Measurements from ENCODE around the gene HLCS.

The HLCS gene

DNA sequence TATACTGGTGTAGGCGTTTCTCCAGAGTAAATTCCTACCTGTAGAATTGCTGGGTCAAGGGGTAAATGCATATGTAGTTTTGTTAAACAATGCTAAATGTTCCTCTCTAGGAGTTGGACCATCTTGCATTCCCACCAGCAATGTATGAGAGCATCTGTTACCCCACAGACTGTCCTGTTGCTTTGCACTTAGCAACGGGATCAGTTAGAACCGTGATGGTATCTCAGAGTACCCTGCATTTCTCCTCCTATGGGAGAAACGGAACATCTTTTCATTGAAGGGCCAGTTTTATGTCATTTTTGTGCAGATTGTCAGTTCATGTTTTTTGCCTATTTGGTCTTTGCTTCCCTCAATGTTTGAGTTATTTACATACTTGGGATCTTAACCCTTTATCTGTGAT, 22.1 kb upstream of the HLCS start:
- DNase-seq = no peak
- in situ Hi-C loops (cut with MboI; ENCODE audit: low pct_unique_long_range_greater_than_20kb, low sequenced_read_pairs) = no loop called here

DNA sequence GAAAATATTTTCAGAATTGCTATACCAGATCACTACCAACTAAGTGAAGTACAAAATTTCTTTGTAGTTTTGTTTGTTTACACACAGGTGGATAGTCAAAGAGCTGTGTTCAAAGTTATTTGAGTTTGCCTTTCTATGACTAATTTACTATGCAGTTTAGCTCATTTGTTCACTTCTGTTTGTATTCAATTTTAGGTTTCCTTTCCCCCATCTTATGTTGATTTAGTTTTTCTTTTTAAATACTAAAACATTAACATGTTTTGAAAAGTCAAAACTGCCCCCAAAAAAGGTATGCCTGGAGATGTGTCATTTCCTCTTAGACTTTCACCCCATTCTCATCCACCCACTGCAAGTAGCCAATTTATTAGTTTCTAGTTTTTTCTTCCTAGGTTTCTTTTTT, 21.4 kb upstream of the HLCS start:
- in situ Hi-C loops (cut with MboI; ENCODE audit: low pct_unique_long_range_greater_than_20kb, low sequenced_read_pairs) = no loop called here

DNA sequence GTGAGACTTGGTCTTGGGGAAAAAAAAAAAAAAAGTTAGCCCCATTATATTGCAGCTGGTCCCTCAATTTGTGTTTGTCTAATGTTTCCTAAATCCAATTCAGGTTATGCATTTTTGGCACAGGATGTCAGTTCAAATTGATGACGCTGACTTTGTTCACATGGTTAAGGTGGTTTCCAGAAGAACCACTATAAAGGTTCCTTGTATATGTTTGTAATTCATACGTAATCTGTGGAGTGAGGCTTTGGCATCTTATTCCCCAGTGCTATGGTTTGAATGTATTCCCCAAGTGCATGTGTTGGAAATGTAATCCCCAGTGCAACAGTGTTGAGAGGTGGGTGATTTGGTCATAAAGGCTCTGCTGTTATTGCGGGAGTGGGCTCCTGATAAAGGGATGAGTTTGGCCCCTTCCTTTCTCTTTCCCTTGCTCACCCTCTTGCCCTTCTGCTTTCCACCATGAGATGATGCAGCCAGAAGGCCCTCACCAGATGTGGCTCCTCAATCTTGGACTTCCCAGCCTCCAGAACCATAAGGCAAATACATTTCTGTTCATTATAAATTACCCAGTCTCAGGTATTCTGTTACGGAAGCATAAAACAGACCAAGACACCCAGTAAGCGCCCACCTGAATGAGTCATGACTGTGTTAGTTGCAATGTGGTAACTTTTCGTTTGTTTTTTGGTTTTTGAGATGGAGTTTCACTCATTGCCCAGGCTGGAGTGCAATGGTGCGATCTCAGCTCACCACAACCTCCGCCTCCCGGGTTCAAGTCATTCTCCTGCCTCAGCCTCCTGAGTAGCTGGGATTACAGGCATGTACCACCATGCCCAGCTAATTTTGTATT, 19.5 kb upstream of the HLCS start:
- in situ Hi-C loops (cut with MboI; ENCODE audit: low pct_unique_long_range_greater_than_20kb, low sequenced_read_pairs) = no loop called here
- DNase-seq = no peak

More for the DNA sequence above, 21.4 kb upstream of the HLCS start:
- no peak for DNase-seq

DNA sequence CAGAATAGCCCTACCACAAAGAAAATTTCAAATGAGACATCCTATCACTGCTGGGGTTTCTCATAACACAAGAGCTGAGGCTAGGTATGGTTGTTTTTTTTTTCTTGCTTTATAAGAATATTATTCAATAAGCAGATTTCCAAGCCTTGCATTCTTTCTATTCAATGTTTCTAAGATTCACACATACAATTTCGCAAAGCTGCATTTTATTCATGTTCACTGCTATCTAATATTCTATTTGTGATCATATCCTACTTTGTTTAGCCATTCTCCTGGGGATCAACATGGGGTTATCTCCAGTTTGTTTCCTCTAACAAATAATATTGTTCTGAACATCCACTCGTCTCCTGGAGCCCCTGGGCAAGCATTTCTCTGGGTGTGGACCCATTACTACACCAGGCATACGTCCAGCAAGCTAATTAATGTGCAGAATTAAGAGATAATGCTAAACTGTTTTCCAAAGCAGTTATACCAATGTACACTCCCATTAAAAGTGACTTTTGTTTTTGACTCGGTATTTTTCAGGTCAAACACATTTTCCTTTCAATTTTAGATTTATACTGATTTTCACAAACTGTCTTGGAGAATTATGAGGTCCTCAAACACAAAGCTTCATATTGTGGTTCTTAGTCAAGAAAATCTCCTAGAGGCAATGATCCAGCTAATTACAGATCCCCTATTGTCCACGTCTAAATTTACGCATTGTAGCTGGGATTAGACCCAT, 15.7 kb upstream of the HLCS start:
- in situ Hi-C loops (cut with MboI; ENCODE audit: low pct_unique_long_range_greater_than_20kb, low sequenced_read_pairs) = no loop called here

DNA sequence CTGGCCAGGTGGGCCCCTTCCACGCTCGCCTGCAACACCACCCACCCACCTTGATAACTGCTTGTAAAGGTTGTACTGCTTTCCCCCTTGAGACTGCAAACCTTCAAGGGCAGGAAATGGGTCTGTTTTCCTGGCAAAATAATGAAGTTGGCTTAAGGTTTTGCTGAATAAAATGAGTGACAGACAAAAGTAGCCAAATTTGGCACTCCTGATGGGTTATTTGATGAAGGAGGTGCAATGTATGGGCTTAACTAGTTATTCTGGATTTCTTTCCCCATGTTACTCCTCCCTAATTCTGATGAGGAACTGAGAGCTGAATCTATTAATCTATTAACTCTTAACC, 14.6 kb upstream of the HLCS start:
- DNase-seq = peak; percentile 40
- in situ Hi-C loops (cut with MboI; ENCODE audit: low pct_unique_long_range_greater_than_20kb, low sequenced_read_pairs) = no loop called here

More for the DNA sequence above, 15.7 kb upstream of the HLCS start:
- no peak for DNase-seq

DNA sequence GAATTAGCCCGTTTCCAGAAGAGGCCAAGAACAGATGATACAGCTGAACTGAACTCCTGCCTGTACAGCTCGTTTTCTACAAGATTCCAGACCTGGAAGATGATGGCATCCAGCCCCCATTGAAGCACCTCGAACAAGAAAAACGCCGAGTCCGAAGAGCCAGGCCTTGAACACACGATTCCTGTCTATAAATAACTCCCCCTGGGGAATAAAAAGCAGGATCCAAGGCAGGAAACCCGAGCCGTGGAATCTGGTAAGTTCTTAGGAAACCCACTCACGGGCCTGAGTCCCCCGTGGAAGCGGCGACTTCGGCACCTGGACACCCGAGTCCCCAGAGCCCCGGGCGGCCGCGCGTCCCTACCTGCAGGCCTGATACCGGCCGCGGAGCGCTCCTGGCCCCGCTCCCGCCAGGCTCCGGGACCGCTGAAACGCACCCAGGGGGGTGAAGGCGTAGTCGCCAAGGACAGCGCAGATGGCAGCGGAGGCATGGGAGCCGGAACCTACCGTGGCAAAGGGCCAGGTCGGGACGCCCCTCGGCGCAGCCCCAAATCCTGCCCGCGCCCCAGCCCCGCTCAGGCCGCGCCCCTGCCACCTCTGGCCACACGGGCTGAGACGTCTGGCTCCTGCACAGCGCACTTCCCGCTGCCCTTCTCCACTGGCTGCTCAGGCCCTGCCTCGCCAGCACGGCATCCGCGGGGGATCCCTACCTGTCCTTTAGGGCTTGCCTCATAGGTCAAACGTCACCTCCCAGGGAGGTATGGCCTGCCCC, 14.0 kb upstream of the HLCS start:
- DNase-seq = peak; percentile 54
- in situ Hi-C loops (cut with MboI; ENCODE audit: low pct_unique_long_range_greater_than_20kb, low sequenced_read_pairs) = no loop called here

DNA sequence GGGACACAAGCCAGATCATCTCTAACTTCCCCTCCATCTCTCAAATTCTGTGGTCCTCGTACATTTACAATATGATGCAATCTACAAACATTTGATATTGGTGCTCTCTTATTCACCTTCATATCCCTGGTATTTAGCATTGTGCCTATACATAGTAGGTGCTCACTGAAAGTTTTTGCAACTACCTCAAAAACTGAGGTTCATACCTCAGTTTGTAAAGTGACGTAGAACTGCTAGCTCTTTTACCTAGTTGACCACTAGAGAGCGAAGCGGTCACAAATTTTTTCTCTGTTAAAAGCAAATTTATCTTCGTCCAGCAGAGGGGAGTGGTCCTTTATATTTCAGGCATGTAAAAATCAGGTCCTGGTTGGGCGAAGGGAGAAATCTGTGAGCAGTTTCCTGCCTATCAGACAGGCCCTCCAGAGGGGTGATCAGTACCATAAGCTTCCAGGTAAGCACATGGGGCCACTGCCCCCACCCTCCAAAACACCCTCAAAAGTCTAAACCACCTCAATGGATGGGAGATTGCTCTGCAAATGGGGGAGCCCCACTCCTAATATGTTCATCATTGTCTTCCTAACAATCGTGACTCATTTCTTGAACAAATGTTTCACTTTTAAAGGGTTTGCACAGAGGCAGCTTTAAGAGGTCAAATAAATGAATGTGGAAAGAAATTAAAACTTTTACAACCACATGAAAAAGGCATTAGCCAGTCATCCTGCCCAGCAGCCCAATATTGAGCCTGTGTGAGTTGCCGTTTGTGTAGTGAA, 10.6 kb upstream of the HLCS start:
- DNase-seq = peak; percentile 91
- in situ Hi-C loops (cut with MboI; ENCODE audit: low pct_unique_long_range_greater_than_20kb, low sequenced_read_pairs) = no loop called here

DNA sequence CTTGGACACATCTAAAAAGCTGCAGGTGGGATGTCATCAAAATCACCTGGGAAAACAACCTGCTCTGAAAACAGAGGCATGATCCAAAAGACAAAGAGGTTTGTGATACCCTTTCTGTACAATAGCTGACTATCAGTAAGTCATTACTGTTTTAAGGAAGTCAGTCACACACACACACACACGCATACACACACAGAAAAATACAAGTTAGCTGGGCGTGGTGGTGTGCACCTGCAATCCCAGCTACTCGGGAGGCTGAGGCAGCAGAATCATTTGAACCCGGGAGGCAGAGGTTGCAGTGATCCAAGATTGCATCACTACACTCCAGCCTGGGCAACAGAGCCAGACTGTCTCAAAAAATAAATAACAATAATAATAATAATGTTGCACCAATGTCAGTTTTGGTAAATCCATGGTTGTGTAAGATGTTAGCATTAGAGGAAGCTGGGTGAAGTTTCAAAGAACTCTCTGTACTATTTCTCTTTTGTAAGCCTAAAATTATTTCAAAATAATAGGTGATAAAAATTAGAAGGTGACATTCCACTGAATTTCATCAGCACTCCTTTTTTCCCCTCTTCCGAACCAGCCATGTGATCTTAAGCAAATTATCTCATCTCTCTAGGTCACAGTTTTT, 9.9 kb upstream of the HLCS start:
- no peak for DNase-seq
- in situ Hi-C loops (cut with MboI; ENCODE audit: low pct_unique_long_range_greater_than_20kb, low sequenced_read_pairs) = no loop called here

DNA sequence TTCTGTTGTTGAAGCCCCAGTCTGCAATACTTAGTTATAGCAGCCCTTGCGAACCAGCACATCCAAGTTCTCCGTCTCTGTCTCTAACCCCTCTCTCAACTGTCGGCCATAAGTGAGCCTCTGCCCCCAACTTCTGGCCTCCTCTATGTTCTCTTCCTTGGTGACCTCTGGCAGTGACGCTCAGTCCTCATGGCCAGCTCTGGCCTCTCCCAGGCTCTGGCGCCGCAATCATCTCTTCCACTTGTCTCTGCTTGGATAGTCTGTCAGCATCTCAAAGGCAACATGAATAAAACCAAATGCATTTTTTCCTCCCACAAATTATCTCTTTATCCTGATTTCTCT, 8.4 kb upstream of the HLCS start:
- DNase-seq = no peak
- in situ Hi-C loops (cut with MboI; ENCODE audit: low pct_unique_long_range_greater_than_20kb, low sequenced_read_pairs) = no loop called here

DNA sequence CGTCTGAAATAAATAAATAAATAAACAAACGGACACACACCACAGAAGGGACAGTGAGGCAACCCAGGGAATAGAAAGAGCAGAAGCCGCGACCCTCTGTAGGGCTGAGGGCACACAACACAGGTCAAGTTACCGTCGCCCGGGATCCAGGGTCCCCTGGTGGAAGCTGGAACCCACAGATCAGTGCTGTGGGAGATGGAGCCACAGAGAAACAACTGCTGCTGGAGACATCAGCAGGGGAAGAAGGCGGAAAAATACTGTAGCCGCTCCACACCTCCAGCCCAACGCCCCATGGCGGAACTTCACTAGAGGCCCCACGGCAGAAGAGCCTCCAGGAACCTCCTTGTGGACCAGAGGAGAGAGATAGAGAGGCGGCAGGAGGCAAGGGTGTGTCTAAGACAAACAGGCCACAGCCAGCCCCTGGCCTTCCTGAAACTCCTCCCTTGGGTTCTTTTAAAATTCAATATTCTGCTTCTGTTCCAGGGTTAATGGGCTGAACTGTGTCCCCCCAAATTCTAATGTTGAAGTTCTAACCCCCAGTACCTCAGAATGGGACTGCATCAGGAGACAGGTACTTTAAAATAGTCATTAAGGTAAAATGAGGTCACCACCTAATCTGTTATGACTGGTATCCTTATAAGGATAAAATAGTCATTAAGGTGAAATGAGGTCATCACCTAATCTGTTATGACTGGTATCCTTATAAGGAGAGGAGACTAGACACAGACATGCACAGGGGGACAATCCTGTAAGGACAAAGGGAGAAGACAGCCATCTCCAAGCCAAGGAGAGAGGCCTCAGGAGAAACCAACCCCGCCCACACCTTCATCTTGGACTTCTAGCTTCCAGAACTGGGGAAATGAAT, 7.7 kb upstream of the HLCS start:
- no peak for DNase-seq
- in situ Hi-C loops (cut with MboI; ENCODE audit: low pct_unique_long_range_greater_than_20kb, low sequenced_read_pairs) = no loop called here

DNA sequence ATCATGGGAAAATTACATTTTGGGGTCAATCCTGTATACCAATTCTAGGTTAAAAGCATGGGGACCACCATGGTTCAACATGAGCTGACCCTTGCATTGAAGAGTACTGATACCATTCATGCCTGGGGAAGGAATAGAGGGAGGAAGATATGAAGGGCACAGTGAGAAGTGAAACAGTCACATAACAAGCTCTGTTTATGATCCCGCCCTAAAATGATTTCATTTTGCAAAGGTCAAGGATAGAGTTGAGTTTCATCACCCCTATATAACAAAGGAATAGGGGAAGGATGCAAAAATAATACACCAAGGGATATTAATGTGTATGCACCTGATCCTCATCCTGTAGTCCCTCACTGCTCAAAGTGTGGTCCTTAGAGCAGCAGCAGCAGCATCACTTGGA, 2.5 kb upstream of the HLCS start:
- DNase-seq = no peak
- in situ Hi-C loops (cut with MboI; ENCODE audit: low pct_unique_long_range_greater_than_20kb, low sequenced_read_pairs) = no loop called here

DNA sequence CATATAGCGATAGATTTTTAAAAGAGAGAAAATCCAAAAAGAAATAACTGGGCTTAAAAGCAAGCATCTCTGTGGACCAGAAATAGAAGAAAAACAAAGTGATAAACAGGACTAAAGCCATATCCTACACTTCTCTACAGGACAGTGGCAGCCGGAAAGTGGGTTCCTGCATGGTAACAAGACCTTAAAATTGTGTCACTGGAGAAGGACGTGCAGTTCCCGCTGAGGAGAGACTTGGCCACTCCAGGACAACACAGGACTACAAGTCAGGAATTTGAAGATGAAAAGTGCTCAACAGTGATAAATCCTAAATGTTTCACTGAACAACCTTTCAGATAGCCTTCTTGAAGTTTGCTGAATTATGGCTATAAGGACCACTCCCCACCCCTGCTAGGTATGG, 1.9 kb upstream of the HLCS start:
- DNase-seq = no peak
- in situ Hi-C loops (cut with MboI; ENCODE audit: low pct_unique_long_range_greater_than_20kb, low sequenced_read_pairs) = no loop called here

DNA sequence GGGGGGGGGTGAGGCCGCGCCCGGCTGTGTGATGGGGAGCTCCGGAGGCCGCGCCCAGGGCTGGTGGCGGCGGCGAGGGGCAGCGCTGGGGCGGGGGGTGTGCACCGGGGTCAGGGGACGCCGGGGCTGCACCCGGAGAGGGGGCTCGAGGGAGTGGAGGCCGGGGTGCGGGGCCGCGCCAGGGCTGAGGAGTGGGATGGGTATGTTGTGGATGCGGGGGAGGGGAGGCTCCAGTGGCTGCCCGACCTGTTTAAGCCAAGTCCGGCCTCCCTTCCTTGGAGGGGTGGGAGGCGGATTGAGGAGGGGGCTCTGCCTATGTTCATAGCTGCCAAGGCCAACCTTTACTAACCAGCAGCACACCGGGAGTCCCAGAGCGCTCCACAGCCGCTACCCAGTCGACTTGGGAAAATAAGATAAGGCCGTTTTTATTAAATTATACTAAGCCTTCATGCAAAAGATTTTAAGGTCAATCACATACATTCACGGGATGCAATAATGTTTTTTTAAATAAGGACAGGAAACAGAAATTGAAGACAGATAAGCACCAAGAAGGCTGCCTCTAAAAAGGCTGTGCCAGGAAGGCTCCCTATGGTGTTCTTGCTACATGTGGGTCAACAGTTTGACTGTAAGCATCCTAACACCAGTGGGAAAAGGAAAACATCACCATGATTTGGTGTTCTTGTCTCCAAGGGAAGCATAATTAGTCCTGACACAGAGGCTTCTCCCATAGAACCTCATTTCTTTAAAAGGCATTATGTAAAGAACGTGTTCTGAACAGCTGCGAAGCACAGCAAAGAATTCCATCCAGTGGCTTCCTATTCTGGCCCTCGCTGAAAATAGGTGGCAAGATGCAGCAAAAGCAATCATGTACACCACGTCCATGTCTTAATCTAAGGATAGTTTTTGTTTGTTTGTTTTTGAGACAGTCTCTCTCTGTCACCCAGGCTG, 626 bp upstream of the HLCS start:
- in situ Hi-C loops (cut with MboI; ENCODE audit: low pct_unique_long_range_greater_than_20kb, low sequenced_read_pairs) = no loop called here
- DNase-seq = peak; percentile 46

DNA sequence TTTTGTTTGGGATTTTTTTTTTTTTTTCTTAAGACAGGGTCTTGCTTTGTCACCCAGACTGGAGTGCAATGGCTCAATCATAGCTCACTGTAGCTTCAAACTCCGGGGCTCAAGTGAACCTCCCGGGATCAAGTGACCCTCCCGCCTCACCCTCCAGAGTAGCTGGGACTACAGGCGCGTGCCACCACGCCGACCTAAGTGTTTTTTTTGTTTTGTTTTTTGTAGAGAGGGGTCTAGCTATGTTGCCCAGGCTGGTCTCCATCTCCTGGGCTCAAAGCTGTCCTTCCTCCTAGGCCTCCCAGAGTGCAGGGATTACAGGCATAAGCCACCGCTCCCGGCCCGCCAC, 776 bp downstream of the HLCS start:
- in situ Hi-C loops (cut with MboI; ENCODE audit: low pct_unique_long_range_greater_than_20kb, low sequenced_read_pairs) = no loop called here
- peak; percentile 35 for DNase-seq

DNA sequence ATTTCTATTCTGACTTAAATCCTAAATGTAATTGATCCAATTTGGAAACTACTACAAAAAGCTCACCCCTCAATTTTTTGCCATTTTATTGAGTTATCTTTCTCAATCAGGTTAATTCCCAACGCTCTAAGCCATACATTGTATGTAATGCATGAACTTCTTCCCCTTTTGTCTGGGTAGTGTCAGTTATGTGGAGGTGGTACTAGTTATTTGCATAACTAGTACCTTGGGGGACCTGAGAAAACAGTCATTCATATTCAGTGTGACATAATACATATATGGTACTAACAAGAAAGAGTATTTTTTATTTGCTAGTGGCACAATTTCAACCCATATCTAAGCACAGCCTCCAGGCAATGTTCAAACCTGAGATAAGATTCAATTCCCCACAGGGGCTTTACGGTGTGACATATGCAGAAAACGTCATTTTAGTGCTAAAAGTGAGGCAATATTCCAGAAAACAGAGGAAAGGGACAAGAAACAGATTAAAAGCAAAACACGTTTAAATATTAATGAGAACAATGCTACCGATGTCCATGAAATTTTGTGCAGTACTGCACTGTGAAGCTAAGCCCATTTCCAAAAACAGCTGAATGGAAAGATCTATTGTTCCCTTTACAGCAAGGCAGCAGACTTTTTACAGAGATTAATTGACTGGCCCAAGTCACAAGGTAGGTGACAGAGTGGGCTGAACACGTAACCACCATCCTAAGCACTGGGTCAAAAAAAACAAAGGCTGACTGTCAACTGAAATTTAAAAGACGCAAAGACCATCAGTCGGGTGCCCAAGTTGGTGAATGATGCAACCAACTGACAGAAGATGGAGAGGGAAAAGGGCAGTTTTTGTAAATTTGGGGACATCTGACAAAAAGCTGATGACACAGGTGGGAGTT, 1.4 kb downstream of the HLCS start:
- peak; percentile 18 for DNase-seq
- in situ Hi-C loops (cut with MboI; ENCODE audit: low pct_unique_long_range_greater_than_20kb, low sequenced_read_pairs) = no loop called here

DNA sequence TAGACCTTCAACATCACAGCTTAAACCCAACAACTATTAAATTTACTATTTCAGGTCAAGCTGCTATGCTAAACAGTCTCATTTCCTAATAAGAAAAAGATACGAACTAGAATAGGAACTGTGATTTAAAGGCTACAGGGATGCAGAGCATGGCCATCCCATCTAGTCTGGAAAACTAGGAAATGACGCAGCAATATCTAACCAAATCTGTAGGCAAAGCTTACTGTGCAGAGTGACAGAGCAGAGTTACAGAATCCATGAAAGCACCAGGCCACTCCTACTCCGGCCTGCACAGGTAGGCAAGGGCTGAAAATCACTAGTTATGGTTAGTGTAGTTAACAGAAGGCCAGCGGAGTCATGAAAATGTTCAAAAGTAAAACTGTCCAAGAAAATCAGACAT, 2.1 kb downstream of the HLCS start:
- in situ Hi-C loops (cut with MboI; ENCODE audit: low pct_unique_long_range_greater_than_20kb, low sequenced_read_pairs) = no loop called here
- no peak for DNase-seq

All from KBM-7 (cell line).